Body of pancreas (tissue), 4 donors: ENCODE results near the gene ARL16. TPM values are rescaled to one million over a fixed set of nuclear protein-coding genes. Genes with fewer than 3 reads are reported as not detected.

Source experiments
- ATAC-seq: fragments of 150-250 bp; one replicate; pipeline ENCODE4 v1.9.1; 2016
- DNase-seq, 4 donors: peaks; one replicate each; pipeline ENCODE4 v3.0.0-alpha.2; 2019
- H3K27ac ChIP-seq, 4 donors: fragments of 200-600 bp; sonication (generic); 1 replicate in 3 of 4; 2 replicates in 1 of 4; pipeline versions ENCODE4 v1.5.1 to v1.6.1; 2016 to 2019; ENCODE audit warnings: mild to moderate bottlenecking in 1 of 4, mixed read lengths in 1 of 4, moderate library complexity in 1 of 4
- H3K27me3 ChIP-seq, 2 donors: fragments of 200-600 bp; sonication (generic); one replicate each; pipeline ENCODE4 v1.6.0; 2016; ENCODE audit warnings: mild to moderate bottlenecking in 1 of 2
- H3K36me3 ChIP-seq, 2 donors: fragments of 200-600 bp; sonication (generic); replicated peaks in 1 of 2; 2 replicates each; pipeline ENCODE4 v1.5.1; 2016; ENCODE audit warnings: low read depth in 2 of 2; ENCODE audit not compliant: insufficient read depth in 1 of 2
- H3K4me1 ChIP-seq: fragments of 200-600 bp; sonication (generic); one replicate; pipeline ENCODE4 v1.6.0; 2016
- H3K4me3 ChIP-seq, 2 donors: fragments of 200-600 bp; sonication (generic); 1 replicate in 1 of 2; 2 replicates in 1 of 2; pipeline ENCODE4 v1.5.1; 2016 to 2019
- H3K9me3 ChIP-seq, 3 donors: fragments of 200-600 bp; sonication (generic); 1 replicate in 2 of 3; 2 replicates in 1 of 3; pipeline ENCODE4 v1.5.1; 2016
- CTCF ChIP-seq, 7 experiments: fragments of 450-650 bp in 4 of 7; fragments of 200-600 bp in 3 of 7; sonication (generic) in 3 of 7; IDR thresholded peaks; one replicate each; pipeline ENCODE4 v1.5.1; 2016 to 2019; ENCODE audit warnings: antibody characterized with exemption in 7 of 7
- POLR2A ChIP-seq, 3 donors: fragments of 450-650 bp; IDR thresholded peaks; one replicate each; pipeline ENCODE4 v1.6.1; 2016; ENCODE audit warnings: antibody characterized with exemption in 3 of 3, mild to moderate bottlenecking in 2 of 3
- WGBS, 2 donors: methylation state at CpG; one replicate each; pipeline ENCODE4 v1.1.5; 2017; 5-methylcytosine and 5-hydroxymethylcytosine counted together
- intact Hi-C: fragments of 100-400 bp; cut with DNase I; formaldehyde crosslinking; loops from one replicate; pipeline ENCODE4 v1.15.1; 2023
- total RNA-seq, 2 donors: library from RNA; depleted of rRNA; stranded (reverse); fragments of >200 nt; gene quantifications; one replicate each; pipeline ENCODE4 v1.1.0, GENCODE V29; 2016

ARL16 gene
- total RNA-seq, 2 donors from 2014 or later, result 22.8 to 47.1 TPM

- Histone ChIP-seq H3K27me3 (no peaks in the 10 kb centered on the region), H3K9me3 (no peaks in the 10 kb centered on the region), H3K4me1 (peaks cover 31% of the 10 kb centered on the region), H3K4me3 (no peak overlapping the region), H3K36me3 (peaks cover 9 to 20% of the 10 kb centered on the region in 2 donors), H3K27ac (no peak overlapping the region)
- WGBS, 2 donors, result 83 to 86% methylated on average over 13 to 22 of the region's 25 CpGs
- ATAC-seq (no peak), DNase-seq (no peak)
- intact Hi-C loops, result no loop called here
- TF ChIP-seq POLR2A (IDR thresholded peaks at IDR 0.05) (no peak), CTCF (IDR thresholded peaks at IDR 0.05) (no peak)
These were observed 17.0 kb upstream of the ARL16 start for GRCh38 chr17:81700353-81701287.

- no peak for DNase-seq
These were observed 13.9 kb upstream of the ARL16 start for GRCh38 chr17:81697261-81698044.

GRCh38 chr17:81696218-81696941 is 12.8 kb upstream of the ARL16 start:
- DNase-seq, result no peak
- Histone ChIP-seq H3K27ac (no peak overlapping the region), H3K36me3 (peaks cover 9 to 43% of the 10 kb centered on the region in 2 donors), H3K27me3 (no peaks in the 10 kb centered on the region), H3K4me3 (no peak overlapping the region), H3K9me3 (no peaks in the 10 kb centered on the region), H3K4me1 (peaks cover 9% of the 10 kb centered on the region)
- ATAC-seq, result no peak
- TF ChIP-seq POLR2A (IDR thresholded peaks at IDR 0.05), result no peak
- TF ChIP-seq CTCF (IDR thresholded peaks at IDR 0.05), result no peak
- WGBS, 2 donors, result 91 to 95% methylated on average over 22 to 25 of the region's 40 CpGs
- intact Hi-C loops, result loop anchor here (10.0 kb wide), 1 partner anchor 422 kb away; no protein-coding TSS in a partner anchor

More at GRCh38 chr17:81697261-81698044, 13.9 kb upstream of the ARL16 start:
- H3K27me3 ChIP-seq, result no peaks in the 10 kb centered on the region
- TF ChIP-seq POLR2A (IDR thresholded peaks at IDR 0.05) (no peak), CTCF (IDR thresholded peaks at IDR 0.05) (no peak)
- 83 to 95% methylated on average over 11 to 25 of the region's 25 CpGs for WGBS, 2 donors
- peaks cover 9 to 35% of the 10 kb centered on the region in 2 donors for H3K36me3 ChIP-seq
- ATAC-seq, result no peak
- H3K9me3 ChIP-seq, result no peaks in the 10 kb centered on the region
- intact Hi-C loops, result loop anchor here (10.0 kb wide), 1 partner anchor 423 kb away; no protein-coding TSS in a partner anchor
- no peak overlapping the region for H3K27ac ChIP-seq
- H3K4me1 ChIP-seq, result peaks cover 20% of the 10 kb centered on the region
- no peak overlapping the region for H3K4me3 ChIP-seq

GRCh38 chr17:81695801-81696200 is 12.2 kb upstream of the ARL16 start:
- 85 to 90% methylated on average over 11 to 22 of the region's 22 CpGs for WGBS, 2 donors
- H3K27ac ChIP-seq, result no peak overlapping the region
- no peaks in the 10 kb centered on the region for H3K9me3 ChIP-seq
- no peak overlapping the region for H3K4me3 ChIP-seq
- intact Hi-C loops, result loop anchor here (10.0 kb wide), 1 partner anchor 421 kb away; no protein-coding TSS in a partner anchor
- H3K4me1 ChIP-seq, result peaks cover 4% of the 10 kb centered on the region
- no peaks in the 10 kb centered on the region for H3K27me3 ChIP-seq
- no peak for TF ChIP-seq CTCF (IDR thresholded peaks at IDR 0.05)
- TF ChIP-seq POLR2A (IDR thresholded peaks at IDR 0.05), result no peak
- DNase-seq (no peak), ATAC-seq (no peak)
- H3K36me3 ChIP-seq, result peaks cover 9 to 48% of the 10 kb centered on the region in 2 donors
